PC-9 (cell line): ENCODE measurements around the gene ARHGAP22. TPM values are rescaled to one million over a fixed set of nuclear protein-coding genes. Genes with fewer than 3 reads are reported as not detected.

Experiments used
- BruUV-seq: library from RNA; stranded (reverse); fragments of 400-500 nt; replicated peaks from 2 replicates; lab custom pipeline; 2021; lab: Mats Ljungman, UMichigan
- CTCF ChIA-PET: fragments of 300-600 bp; sonication (Branson Sonifier 250); formaldehyde crosslinking; loops from one replicate; lab custom pipeline; 2022; ENCODE audit warnings: antibody characterized with exemption; lab: Charles Lee
- POLR2A ChIA-PET: fragments of 300-600 bp; sonication (Branson Sonifier 250); formaldehyde crosslinking; loops from one replicate; lab custom pipeline; 2022; ENCODE audit warnings: antibody characterized with exemption; ENCODE audit not compliant: unreplicated experiment; lab: Charles Lee
- DNase-seq, 2 experiments: peaks; one replicate each; pipeline versions ENCODE4 v3.0.0 to v3.0.0-alpha.2; 2015 to 2022; ENCODE audit warnings: mixed read lengths in 1 of 2
- H2AFZ ChIP-seq: fragments of 200-600 bp; sonication (generic); 2 replicates; pipeline ENCODE4 v1.8.1; 2017; ENCODE audit warnings: antibody characterized with exemption
- H3F3A ChIP-seq: fragments of 200-600 bp; sonication (generic); 2 replicates; pipeline ENCODE4 v1.8.1; 2017; ENCODE audit warnings: antibody characterized with exemption, mild to moderate bottlenecking, low read depth; ENCODE audit not compliant: insufficient read depth
- H3K27ac ChIP-seq: fragments of 200-600 bp; sonication (generic); 2 replicates; pipeline ENCODE4 v1.6.1; 2016; ENCODE audit warnings: mixed run types
- H3K27me3 ChIP-seq: fragments of 200-600 bp; sonication (generic); 2 replicates; pipeline ENCODE4 v1.6.1; 2016; ENCODE audit warnings: low read depth, mixed run types; ENCODE audit not compliant: insufficient read depth
- H3K36me3 ChIP-seq: fragments of 200-600 bp; sonication (generic); 2 replicates; pipeline ENCODE4 v1.6.1; 2016; ENCODE audit warnings: low read depth, mixed run types
- H3K4me1 ChIP-seq: fragments of 200-600 bp; sonication (generic); replicated peaks from 2 replicates; pipeline ENCODE4 v1.6.1; 2016; ENCODE audit warnings: mixed run types; ENCODE audit not compliant: insufficient read depth
- H3K4me2 ChIP-seq: fragments of 200-600 bp; sonication (generic); 2 replicates; pipeline ENCODE4 v1.6.1; 2017; ENCODE audit warnings: mixed run types
- H3K4me3 ChIP-seq: fragments of 200-600 bp; sonication (generic); 2 replicates; pipeline ENCODE4 v1.6.1; 2016; ENCODE audit warnings: mixed run types
- H3K79me2 ChIP-seq: fragments of 200-600 bp; sonication (generic); 2 replicates; pipeline ENCODE4 v1.6.1; 2017; ENCODE audit warnings: low read depth, mixed run types
- H3K9me2 ChIP-seq: fragments of 200-600 bp; sonication (generic); 2 replicates; pipeline ENCODE4 v1.8.1; 2017; ENCODE audit warnings: mild to moderate bottlenecking; ENCODE audit not compliant: insufficient read depth
- H3K9me3 ChIP-seq: fragments of 200-600 bp; sonication (generic); 2 replicates; pipeline ENCODE4 v1.8.1; 2016; ENCODE audit warnings: low read depth; ENCODE audit not compliant: insufficient read depth
- H4K20me1 ChIP-seq: fragments of 200-600 bp; sonication (generic); 2 replicates; pipeline ENCODE4 v1.8.1; 2017; ENCODE audit not compliant: insufficient read depth
- CTCF ChIP-seq: fragments of 200-600 bp; sonication (generic); conservative IDR thresholded peaks from 2 replicates; pipeline ENCODE4 v1.6.1; 2017; ENCODE audit warnings: mixed run types, antibody characterized with exemption, mild to moderate bottlenecking, moderate library complexity
- EZH2 ChIP-seq: fragments of 200-600 bp; sonication (generic); IDR thresholded peaks from 2 replicates; pipeline ENCODE4 v1.8.0; 2017; ENCODE audit warnings: antibody characterized with exemption, low read depth
- intact Hi-C: fragments of 100-400 bp; cut with micrococcal nuclease; formaldehyde crosslinking; loops from one replicate; pipeline ENCODE4 v1.10.0; 2022; ENCODE audit not compliant: unreplicated experiment
- total RNA-seq: library from RNA; stranded (reverse); gene quantifications from 2 replicates; pipeline ENCODE4 v1.2.3, GENCODE V29; 2021

Gene ARHGAP22
- total RNA-seq, 1 experiment from 2014 or later: 4.0 TPM

DNA sequence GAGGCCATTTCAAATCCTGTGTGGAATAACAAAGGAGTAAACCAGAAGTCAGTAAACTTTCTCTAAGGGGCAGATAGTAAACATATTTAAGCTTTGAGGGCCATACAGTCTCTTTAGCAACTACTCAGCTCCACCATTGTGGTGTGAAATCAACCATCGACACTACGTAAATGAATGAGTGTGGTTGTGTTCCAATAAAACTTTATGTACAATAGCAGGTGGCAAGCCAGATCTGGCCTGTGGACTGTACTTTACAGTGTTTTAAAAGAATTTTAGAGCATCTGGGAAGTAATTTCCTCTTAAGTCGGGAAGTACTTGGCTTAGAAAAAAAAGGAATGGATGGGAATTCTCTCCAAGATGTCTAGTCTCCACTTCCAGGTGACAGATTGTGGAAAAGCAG lies 71.3 kb downstream of the ARHGAP22 start:
- ChIA-PET CTCF (interaction anchor here (0.6 to 0.8 kb wide), 2 partner anchors 75 to 123 kb away, joined by 3 to 8 read pairs; no protein-coding TSS in a partner anchor), POLR2A (no interaction called here)
- intact Hi-C loops: no loop called here
- Histone ChIP-seq H4K20me1 (no peaks in the 10 kb centered on the region), H2AFZ (no peak overlapping the region), H3K9me3 (no peaks in the 10 kb centered on the region), H3K9me2 (no peaks in the 10 kb centered on the region), H3K4me2 (no peak overlapping the region), H3K79me2 (no peaks in the 10 kb centered on the region), H3K27ac (no peak overlapping the region), H3K4me3 (no peak overlapping the region), H3F3A (no peaks in the 10 kb centered on the region), H3K4me1 (no peaks in the 10 kb centered on the region), H3K36me3 (no peaks in the 10 kb centered on the region), H3K27me3 (no peaks in the 10 kb centered on the region)
- no peak for TF ChIP-seq CTCF
- no peak for TF ChIP-seq EZH2
- no peak for DNase-seq
- no TSS peak for BruUV-seq

- Histone ChIP-seq H3K9me3 (no peaks in the 10 kb centered on the region), H2AFZ (no peak overlapping the region), H3K36me3 (no peaks in the 10 kb centered on the region), H3K9me2 (no peaks in the 10 kb centered on the region), H3K4me2 (no peak overlapping the region), H3K4me1 (no peaks in the 10 kb centered on the region), H3K4me3 (no peak overlapping the region), H3K27ac (no peak overlapping the region), H4K20me1 (no peaks in the 10 kb centered on the region), H3K27me3 (no peaks in the 10 kb centered on the region), H3F3A (no peaks in the 10 kb centered on the region), H3K79me2 (no peaks in the 10 kb centered on the region)
- intact Hi-C loops: no loop called here
- TF ChIP-seq EZH2: no peak
- no peak for TF ChIP-seq CTCF
- ChIA-PET POLR2A (no interaction called here), CTCF (no interaction called here)
- no TSS peak for BruUV-seq
- DNase-seq: no peak
Observed at GRCh38 chr10:48531486-48531885, 73.4 kb downstream of the ARHGAP22 start.

DNA sequence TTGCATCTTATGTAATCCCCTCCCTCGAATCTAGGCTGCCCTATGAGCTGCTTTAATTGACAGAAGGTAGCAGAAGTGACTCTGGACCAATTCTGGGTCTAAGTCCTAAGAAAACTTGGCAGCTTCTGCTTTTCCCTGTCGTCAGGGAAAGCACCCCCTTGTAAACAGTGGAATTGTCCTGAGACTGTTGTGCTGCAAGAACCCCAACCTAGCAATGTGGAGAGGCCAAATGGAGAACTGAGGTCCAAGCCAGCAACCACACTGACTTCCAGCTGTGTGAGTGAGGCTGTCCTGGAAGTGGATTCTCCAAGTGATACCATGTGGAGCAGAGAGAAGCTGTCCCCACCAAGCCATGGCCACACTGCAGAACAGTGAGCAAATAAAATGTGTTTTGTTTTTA lies 75.5 kb downstream of the ARHGAP22 start:
- H3K27ac ChIP-seq: no peak overlapping the region
- ChIA-PET CTCF (no interaction called here), POLR2A (no interaction called here)
- no peak overlapping the region for H3K4me3 ChIP-seq
- TF ChIP-seq EZH2 (no peak), CTCF (no peak)
- intact Hi-C loops: no loop called here
- no peaks in the 10 kb centered on the region for H4K20me1 ChIP-seq
- H3K27me3 ChIP-seq: peaks cover 16% of the 10 kb centered on the region; the same call in 1 of the 2 replicates
- no peak for DNase-seq
- H3K36me3 ChIP-seq: no peaks in the 10 kb centered on the region
- H3K4me2 ChIP-seq: no peak overlapping the region
- H3K4me1 ChIP-seq: no peaks in the 10 kb centered on the region
- H3K79me2 ChIP-seq: no peaks in the 10 kb centered on the region
- no peaks in the 10 kb centered on the region for H3K9me2 ChIP-seq
- BruUV-seq: no TSS peak
- H2AFZ ChIP-seq: no peak overlapping the region
- H3F3A ChIP-seq: no peaks in the 10 kb centered on the region
- H3K9me3 ChIP-seq: no peaks in the 10 kb centered on the region
